Right atrium auricular region (tissue), 2 donors: ENCODE measurements around the gene NQO2. TPM values are rescaled to one million over a fixed set of nuclear protein-coding genes. Genes with fewer than 3 reads are reported as not detected.
A peak's percentile ranks its signal among the peaks of the same experiment; 100 is the strongest.
"Not testable (repeated sequence)": the region's sequence is repeated elsewhere in the genome, so short reads cannot be mapped to it uniquely, and the experiment has no call there.

ENCODE experiments used
- DNase-seq: peaks from one replicate; pipeline ENCODE4 v3.0.0-alpha.2; 2019; ENCODE audit warnings: low spot score
- H3K27ac ChIP-seq, 2 donors: fragments of 200-600 bp; sonication (generic); 1 replicate in 1 of 2; 2 replicates in 1 of 2; pipeline ENCODE4 v1.5.1; 2016 to 2019
- H3K27me3 ChIP-seq, 2 donors: fragments of 200-600 bp; sonication (generic); one replicate each; pipeline versions ENCODE4 v1.5.1 to v1.6.0; 2017 to 2019
- H3K36me3 ChIP-seq: fragments of 200-600 bp; sonication (generic); one replicate; pipeline ENCODE4 v1.5.1; 2016
- H3K4me1 ChIP-seq, 2 donors: fragments of 200-600 bp; sonication (generic); one replicate each; pipeline versions ENCODE4 v1.5.1 to v1.6.0; 2017 to 2019
- H3K4me3 ChIP-seq, 2 donors: fragments of 200-600 bp; sonication (generic); 1 replicate in 1 of 2; 2 replicates in 1 of 2; pipeline ENCODE4 v1.5.1; 2017 to 2019; ENCODE audit warnings: mild to moderate bottlenecking in 1 of 2, moderate library complexity in 1 of 2
- H3K9me3 ChIP-seq, 2 donors: fragments of 200-600 bp; sonication (generic); one replicate each; pipeline ENCODE4 v1.5.1; 2019
- CTCF ChIP-seq, 2 donors: fragments of 200-600 bp; sonication (generic); IDR thresholded peaks; one replicate each; pipeline ENCODE4 v1.5.1; 2019; ENCODE audit warnings: antibody characterized with exemption in 2 of 2
- total RNA-seq, 2 donors: library from RNA; depleted of rRNA; stranded (reverse); fragments of >200 nt; gene quantifications; one replicate each; pipeline ENCODE4 v1.1.0, GENCODE V29; 2016

NQO2 gene
- total RNA-seq, 2 donors from 2014 or later = 37.6 to 68.1 TPM

- H3K9me3 ChIP-seq = no peaks in the 10 kb centered on the region
- no peak overlapping the region for H3K4me3 ChIP-seq
- no peak overlapping the region for H3K27ac ChIP-seq
- TF ChIP-seq CTCF (IDR thresholded peaks at IDR 0.05) = no peak
- H3K36me3 ChIP-seq = no peaks in the 10 kb centered on the region
- no peak for DNase-seq
- H3K4me1 ChIP-seq = peaks cover 0 to 21% of the 10 kb centered on the region in 2 donors
- no peaks in the 10 kb centered on the region for H3K27me3 ChIP-seq
Observed at GRCh38 chr6:2992330-2992979, 7.2 kb upstream of the NQO2 start.

- Histone ChIP-seq H3K27me3 (no peaks in the 10 kb centered on the region), H3K9me3 (no peaks in the 10 kb centered on the region), H3K4me1 (peaks cover 0 to 17% of the 10 kb centered on the region in 2 donors), H3K4me3 (no peak overlapping the region), H3K27ac (no peak overlapping the region), H3K36me3 (no peaks in the 10 kb centered on the region)
- DNase-seq = no peak
- TF ChIP-seq CTCF (IDR thresholded peaks at IDR 0.05) = no peak
Observed at GRCh38 chr6:2993755-2994317, 5.9 kb upstream of the NQO2 start.

- Histone ChIP-seq H3K4me1 (peaks cover 0 to 32% of the 10 kb centered on the region in 2 donors), H3K4me3 (peak overlapping the region; percentile 50 to 88), H3K27ac (peak overlapping the region; percentile 85 to 89)
- H3K9me3 ChIP-seq, H3K36me3 ChIP-seq, DNase-seq, H3K27me3 ChIP-seq: not testable (repeated sequence)
- TF ChIP-seq CTCF (IDR thresholded peaks at IDR 0.05) = peak; percentile 44 to 74
Observed at GRCh38 chr6:2998249-2998997, 1.3 kb upstream of the NQO2 start.

- Histone ChIP-seq H3K27ac (peak overlapping the region; percentile 85 to 89), H3K4me3 (peak overlapping the region; percentile 50 to 88), H3K9me3 (no peaks in the 10 kb centered on the region), H3K27me3 (no peaks in the 10 kb centered on the region), H3K36me3 (no peaks in the 10 kb centered on the region), H3K4me1 (peaks cover 0 to 32% of the 10 kb centered on the region in 2 donors)
- TF ChIP-seq CTCF (IDR thresholded peaks at IDR 0.05) = peak in 1 of 2 donors; percentile 14
- peak; percentile 97 for DNase-seq
Observed at GRCh38 chr6:2998998-2999617, 586 bp upstream of the NQO2 start.

GRCh38 chr6:3001146-3001772, 1.6 kb downstream of the NQO2 start:
- Histone ChIP-seq H3K4me3 (no peak overlapping the region), H3K36me3 (peaks cover 19% of the 10 kb centered on the region), H3K27ac (peak overlapping the region; percentile 3 to 55), H3K4me1 (peaks cover 0 to 32% of the 10 kb centered on the region in 2 donors), H3K9me3 (no peaks in the 10 kb centered on the region), H3K27me3 (no peaks in the 10 kb centered on the region)
- no peak for TF ChIP-seq CTCF (IDR thresholded peaks at IDR 0.05)
- no peak for DNase-seq
